D341Med (cell line): ENCODE measurements around the gene KCNQ2.
A peak's percentile ranks its signal among the peaks of the same experiment; 100 is the strongest.

Experiments
- DNase-seq: peaks from one replicate; pipeline ENCODE4 v3.0.0; 2012; ENCODE audit warnings: low spot score

KCNQ2 gene

DNA sequence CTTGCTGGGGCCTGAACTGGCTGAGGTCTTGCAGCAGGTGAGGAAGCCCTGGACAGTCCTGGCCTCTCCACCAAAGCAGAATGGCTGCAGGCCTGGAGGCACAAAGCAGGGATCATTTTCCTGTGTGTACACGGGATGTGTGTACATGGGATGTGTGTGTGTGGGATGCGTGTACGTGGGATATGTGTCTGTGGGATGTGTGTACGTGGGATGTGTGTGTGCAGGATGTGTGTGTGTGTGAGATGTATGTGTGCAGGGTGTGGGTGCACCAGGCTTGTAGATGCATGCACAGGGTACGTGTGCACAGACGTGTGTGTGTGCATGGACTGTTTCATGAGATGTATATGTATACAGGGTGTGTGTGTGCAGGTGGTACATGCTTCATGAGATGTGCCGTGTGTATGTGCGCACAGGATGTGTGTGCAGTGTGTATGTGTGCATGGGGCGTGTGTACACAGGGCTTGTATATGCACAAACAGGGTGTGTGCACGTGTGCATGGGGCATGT, 103.4 kb downstream of the KCNQ2 start:
- no peak for DNase-seq

DNA sequence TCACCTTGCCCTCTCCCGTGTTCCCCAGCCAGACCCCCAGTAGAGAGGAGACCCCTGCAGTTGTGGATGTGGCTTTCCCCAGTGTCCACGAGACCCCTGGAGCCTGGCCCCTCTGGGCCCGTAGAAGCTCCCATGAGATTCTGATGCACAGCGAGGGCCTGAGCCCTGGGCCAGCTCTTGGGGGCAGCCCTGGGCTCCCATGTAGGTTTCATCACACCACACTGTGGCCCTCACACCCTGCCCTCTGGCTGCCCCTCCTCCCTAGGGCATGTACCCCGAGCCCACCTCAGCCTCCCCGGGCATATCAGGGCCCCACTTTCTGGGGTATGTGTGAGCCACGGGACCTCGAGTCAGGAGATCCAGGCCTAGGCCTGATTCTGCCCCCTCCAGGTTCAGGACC, 104.3 kb downstream of the KCNQ2 start:
- no peak for DNase-seq

DNA sequence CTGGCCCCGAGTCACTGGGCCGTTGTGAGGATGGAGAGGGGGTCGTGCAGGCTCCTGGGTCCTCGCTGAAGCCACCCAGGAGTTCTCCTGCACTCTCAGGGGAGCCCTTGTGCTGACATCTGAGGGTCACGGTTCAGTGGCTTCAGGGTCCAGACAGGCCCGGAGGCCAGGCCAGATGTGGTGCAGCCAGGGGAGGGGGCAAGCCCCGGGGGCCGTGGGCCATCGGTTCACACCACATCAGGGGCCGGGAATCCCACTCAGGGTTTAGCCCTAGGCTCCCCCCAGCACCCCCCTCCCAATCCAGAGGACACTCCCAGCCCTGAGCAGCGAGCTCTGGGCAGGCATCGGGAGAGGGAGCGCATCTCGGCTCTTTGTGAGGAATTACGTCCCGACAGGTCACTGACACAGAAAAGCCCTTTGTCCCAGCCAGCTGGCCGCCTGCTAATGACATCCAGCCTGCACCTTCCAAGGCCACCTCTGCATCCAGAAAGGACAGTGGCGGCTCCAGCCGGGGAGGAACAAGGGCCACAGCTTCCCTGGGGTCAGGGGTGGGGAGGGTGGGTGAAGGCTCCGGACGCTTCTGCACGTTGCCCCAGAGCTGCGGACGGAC, 104.9 kb downstream of the KCNQ2 start:
- DNase-seq: no peak

DNA sequence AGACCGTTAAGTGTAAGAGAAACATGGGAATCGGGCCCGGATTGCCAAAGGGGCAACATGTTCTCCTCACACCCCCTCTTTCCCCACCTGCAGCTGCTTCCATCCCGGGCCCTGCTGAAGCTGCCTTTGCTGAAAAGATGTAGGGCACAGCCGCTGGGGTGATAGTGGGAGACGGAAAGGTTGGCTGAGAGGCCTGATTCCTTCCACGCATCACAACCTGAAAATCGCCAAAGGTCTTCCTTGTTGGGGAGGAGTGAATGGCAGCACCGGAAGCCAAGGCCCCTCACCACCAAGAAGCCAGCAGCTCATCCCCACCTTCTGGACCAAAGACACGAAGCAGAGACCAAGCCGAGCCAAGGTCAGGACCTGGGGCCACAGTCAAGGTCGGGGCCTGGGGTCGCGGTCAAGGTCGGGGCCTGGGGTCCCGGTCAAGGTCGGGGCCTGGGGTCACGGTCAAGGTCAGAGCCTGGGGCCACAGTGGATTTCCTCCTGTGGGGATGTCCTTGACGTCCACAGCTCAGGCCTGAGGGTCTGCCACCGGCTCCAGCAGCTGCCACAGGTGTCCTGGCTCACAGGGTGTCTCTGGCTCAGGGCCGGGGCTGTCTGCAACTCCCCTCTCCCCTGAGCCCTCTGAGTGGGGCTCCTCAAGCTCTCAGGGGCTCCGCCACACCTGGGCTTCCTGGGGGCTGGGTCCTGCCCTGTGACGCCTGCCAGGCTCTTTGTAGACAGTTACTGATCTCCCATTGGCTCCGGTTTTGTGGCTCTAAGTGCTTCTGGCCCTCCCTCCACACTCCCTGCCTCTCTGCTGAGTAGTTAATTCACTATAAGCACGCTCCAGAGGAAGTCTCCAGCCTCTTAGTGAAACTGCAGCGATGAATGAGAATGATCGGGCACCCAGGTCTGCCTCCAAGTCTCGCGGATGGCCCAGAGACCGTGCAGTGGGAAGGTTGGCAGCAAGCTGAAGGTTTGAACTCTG, 105.8 kb downstream of the KCNQ2 start:
- no peak for DNase-seq

DNA sequence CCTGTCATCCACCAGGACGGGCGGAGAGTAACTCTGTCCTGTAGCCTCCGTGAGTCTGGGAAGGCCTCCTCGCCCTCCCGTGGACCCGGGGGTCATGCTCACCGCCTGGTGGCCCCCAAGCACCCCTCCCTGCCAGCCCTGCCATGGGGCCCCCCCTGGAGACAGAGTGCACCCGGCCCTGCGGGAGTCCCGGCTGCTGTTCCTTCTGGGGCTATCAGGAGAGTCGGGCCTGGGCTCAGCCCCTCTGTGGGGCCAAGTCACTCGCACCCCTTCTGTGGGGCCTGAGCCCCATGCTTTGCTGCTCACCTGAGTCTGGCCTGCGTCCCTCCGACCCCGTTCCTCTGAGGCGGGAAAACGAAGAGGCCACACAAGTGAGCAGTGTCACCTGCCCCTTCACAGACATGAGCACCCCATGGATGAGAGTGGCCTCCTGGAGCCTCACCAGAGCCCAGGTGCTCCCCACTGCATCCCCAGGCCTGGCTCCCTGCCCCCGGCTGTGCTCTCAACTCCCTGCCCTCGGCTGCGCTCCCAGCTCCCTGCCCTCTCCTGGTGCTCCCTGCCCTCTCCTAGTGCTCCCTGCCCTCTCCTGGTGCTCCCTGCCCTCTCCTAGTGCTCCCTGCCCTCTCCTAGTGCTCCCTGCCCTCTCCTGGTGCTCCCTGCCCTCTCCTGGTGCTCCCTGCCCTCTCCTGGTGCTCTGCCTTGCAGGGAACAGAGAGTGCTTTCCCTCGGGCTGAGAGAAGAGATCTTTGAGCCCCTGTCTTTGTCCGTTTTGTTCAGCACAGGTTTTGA, 106.7 kb downstream of the KCNQ2 start:
- no peak for DNase-seq

DNA sequence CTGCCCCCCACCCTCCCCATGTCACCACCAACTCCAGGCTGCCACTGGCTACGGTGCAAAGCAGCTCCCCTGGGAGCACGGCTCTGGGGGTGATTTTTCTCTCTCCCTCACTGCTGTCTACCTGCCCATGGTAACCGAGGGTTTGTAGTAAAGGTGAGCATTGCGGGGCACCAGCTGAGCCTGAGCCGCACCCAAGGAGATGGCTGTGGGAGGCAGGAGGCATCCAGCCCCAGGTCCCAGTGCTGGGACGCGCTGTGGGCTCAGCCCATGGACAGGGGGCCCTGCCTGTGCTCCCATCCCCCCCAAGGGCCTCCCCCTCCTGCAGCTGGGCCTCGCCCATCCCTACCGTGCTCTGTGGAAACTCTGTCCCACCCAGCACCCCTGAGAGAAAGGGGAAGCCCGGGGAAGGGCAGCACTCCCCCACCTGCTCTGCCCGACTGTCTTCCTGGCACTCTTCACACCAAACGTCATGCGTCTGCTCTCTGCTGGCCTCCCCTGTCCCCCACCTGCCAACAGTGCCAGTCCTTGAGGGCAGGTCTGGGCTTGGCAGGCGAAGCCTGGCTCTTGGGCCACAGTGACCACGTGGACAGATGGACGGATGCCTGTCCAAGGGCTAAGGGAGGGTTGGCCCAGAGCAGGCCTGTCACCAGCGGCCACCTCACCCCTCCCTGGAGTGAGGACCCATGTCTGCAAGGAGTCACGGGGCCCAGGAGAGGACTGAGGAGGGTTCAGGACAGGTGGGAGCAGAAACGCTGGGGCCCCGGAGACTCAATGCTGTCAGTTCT, 107.5 kb downstream of the KCNQ2 start:
- DNase-seq: no peak

DNA sequence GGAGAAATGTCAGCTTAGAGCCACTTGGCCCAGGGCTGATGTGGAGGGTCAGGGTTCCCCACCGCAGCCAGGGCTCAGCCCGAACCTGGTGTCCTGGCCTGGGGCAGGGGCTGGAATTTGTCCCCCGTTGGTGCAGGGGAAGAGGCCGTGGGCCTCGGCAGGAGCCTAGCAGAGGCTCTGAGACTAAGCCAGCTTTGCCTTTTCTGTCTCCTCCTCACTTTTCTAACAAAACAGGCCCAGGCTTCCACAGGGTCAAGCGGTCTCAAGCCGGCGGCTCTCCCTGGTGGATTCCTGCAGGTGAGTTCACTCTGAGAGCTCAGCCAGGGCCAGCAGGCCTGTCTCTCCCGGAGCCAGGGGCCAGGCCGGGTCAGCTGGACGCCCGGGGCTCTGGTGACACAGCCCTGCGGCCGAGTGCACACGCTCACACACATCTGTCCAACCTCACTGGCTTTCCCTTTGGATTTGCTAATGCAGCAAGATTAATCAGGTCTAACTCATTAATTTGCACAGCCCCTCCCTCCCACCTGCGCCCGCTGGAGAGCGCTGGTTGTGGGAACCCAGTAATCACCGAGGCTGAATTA, 108.4 kb downstream of the KCNQ2 start:
- no peak for DNase-seq

DNA sequence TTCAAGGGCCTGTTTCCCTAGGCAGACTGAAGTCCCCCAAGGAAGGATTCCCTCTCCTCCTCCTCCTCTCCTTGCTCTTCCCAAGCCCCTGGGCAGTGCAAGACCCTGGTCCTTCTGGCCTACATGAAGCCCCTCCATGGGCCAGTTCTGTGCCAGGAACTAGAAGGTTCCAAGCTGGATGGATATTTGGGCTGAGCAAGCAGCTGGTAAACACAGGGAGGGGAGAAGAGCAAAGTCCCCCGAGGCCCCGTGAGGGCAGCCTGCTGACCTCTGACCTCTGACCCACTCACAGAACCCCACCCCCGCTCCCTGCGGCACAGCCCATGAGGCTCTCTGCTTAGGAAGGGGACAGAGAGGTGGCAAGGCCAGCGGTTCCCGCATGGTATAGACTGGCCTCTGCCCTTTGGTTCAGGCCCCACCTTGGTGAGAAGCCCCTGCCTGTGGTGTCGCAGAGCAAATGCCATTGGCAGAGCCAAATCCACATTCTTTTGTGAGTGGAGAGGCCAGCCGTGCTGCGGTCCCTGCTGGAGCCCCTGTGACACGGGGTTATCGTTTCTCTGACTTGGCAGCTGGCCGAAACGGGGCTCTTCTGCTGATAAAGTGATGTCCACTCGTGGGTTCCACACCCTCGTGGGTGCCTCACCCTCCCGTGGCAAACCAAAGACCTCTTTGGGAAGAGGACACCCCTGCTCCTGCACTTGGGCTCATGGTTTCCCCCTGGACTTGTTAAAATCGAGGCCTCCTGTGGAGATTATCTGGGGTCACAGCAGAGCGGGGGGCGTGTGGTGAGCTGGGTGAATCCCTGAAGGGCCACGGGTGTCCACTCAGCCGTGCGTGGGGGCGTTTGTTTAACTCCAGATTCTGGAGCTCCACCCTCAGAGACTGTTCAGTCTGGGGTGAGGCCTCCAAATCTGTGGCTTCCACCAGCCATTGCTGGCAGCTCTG, 109.2 kb downstream of the KCNQ2 start:
- DNase-seq: no peak

DNA sequence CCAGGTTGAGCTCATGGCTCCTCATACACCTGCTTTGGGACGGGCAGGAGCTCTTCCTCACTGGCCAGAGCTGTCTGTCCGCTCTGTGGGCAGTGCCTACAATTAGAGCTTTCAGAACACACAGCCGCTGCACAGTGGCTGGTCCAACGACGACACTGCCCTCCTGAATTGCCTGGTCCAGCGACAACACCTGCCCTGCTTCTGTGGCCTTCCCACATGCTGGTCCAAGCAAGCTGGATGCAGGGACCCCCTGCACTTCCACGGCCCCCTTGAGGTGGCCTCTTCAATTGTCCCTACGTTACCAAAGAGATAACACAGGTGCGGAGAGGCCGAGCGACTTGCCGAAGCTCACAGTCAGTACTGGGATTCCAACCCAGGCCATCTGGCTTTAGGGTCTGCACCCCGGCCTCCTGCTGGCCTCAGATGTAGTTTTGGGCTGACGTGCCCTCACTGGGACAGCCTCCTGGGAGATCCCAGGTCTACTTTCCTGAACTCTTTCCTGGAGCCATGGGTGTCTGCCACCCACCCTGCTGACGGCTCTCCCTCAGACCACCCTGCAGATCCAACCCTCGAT, 109.9 kb downstream of the KCNQ2 start:
- no peak for DNase-seq

DNA sequence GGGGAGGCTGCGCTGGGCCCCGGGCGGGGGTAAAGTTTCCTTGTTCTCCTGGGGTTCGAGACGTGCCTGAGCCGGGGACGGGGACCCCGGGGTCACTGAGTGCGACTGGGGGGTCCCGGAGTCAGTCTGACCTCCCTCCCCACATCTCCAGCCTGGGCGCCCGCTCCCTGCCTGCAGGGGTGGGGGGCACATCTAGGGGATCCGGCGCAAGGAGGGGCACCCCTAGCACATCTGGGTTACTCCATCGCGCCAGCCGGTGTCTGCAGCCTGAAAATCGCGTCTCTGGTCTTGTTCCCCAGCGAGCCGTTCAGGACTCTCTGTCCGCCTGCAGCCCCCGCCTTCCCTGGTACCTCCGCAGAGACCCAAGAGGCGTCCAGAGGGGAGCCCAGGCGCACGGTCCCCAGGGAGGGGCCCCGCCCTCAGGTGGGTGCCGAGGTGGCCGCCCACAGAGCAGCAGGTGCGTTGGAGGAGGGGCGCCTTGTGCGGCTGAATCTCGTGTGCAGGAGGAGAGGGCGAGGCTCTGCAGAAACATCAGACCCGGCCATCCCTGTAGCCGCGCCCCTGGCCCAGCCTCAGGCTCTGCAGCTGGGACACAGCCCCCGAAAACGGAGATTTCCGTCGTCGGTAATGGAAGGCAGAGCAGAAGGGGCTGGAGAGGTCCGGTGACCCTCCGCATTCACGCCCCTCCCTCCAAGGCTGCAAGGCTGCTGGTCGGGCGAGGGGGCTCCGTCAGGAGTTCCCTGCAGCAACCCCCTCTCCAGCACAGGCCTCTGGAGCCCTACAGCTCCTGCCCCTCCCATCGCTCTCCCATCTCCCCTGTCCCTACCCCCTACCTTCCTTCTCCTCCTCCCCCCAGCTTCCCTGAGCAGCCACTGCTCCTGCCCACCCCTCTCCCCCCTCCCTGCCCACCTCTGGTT, 110.7 kb downstream of the KCNQ2 start:
- DNase-seq: no peak

DNA sequence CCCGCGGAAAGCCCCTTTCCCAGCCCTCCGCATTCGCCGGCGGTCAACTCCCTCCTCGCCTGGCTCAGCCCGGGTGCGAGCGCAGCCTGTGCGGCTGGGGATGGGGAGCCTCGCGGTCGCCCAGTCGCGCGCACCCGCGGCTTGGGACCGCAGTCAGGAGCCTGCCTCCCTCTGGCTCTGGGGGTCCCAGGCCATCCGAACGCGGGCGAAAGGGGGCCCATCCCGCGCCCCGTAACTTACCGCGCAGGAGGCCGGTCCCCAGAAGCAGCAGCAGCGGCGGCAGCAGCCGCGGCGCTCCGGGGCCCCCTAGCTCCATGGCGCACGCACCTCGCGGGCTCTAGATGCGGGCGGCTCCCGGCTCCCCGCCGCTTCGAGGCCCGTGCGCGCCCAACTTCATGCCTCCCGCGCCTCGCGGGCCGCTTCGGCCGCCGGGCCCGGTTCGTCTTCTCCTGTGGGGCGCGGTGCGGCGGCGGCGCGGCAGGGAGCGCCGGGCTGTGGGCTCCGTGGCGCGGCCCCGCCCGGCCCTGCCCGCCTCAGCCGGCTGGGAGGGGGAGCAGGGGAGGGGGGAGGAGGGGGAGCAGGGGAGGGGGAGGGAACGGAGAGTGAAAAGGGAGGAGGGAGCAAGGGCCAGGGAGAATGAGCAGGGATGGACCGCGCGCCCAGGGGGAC, 111.5 kb downstream of the KCNQ2 start, which contains the start of gene CHRNA4:
Gene CHRNA4, minus strand, starts transcription at position 500 of the 669 bp plus-strand sequence. Its CDS starts 184 bp downstream, at position 316.
- peak; percentile 66 for DNase-seq

DNA sequence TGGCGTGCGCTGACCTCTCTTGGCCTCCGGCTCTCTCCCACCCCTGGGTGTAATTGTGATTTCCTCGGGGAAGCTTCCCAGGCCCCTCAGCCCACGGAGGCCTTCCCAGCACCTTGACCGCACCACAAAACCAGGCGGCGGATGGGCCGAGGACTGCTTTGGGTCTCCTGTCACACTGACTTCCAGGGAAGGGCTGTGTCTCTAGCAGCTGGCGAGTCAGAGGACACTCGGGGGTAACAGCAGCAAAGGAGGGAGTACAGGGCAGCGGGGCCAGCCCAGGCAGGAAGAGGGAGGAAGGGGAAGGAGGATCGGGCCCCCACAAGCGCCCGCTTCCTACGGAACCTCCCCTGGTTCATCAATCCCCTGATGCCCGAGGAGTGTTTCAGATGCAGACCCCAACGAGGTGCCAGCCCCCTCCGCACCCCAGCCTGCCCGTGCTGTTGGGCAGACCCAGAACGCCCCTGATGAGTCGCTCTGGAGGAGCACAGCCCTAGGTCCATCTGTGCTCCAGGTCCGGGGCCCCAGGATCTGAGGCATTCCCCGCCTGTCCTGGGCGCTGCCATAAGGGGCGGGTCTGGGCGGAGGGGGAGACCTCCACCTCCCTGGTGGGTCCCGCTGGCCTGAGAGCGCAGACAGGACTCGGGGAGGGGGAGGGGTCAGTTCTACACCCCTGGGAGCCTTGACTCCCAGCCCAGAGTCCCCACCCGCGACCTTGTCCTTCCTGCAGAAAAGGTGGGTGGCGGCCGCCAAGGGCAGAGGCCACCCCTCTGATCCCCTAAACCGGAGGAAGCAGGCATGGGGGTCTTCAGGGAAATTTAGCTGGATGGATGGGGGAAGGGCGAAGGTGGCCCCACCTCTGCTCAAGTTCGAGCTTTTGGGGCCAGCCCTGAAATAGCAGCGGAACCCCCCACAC, 112.3 kb downstream of the KCNQ2 start:
- no peak for DNase-seq

DNA sequence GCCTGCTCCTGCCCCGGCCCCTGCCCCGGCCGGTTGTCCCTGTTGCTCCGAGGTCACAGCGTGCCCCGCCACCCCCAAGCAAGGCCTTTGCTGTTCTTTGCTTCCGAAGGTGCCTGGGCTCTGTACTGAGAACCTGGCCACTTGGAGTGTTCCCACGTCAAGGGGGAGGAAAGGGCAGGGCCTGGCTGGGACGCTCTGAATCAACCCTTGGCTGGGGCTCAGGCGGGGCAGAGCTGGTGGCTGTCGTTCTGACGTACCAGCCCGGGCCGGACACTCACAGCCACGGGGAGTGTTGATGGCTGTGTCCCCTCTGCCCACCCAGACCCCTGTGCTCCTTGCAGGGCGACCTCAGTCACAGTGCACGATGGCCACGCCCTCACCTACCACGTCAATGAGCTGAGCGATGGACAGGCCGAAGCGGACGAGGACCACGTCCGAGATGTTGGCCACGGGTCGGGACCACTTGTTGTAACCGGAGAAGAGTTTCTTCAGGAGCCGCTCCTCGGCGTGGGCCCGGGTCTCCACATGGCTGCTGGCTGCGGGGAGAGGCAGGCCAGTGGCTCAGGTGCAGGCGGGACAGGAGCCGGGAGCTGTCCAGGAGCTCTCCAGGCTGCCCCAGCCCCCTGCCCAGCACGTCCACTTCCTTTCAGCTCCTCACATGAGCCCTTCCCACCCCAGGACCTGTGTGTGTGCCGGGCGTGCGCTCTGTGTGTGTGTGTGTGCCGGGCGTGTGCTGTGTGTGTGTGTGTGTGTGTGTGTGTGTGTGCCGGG, 113.1 kb downstream of the KCNQ2 start:
- no peak for DNase-seq

DNA sequence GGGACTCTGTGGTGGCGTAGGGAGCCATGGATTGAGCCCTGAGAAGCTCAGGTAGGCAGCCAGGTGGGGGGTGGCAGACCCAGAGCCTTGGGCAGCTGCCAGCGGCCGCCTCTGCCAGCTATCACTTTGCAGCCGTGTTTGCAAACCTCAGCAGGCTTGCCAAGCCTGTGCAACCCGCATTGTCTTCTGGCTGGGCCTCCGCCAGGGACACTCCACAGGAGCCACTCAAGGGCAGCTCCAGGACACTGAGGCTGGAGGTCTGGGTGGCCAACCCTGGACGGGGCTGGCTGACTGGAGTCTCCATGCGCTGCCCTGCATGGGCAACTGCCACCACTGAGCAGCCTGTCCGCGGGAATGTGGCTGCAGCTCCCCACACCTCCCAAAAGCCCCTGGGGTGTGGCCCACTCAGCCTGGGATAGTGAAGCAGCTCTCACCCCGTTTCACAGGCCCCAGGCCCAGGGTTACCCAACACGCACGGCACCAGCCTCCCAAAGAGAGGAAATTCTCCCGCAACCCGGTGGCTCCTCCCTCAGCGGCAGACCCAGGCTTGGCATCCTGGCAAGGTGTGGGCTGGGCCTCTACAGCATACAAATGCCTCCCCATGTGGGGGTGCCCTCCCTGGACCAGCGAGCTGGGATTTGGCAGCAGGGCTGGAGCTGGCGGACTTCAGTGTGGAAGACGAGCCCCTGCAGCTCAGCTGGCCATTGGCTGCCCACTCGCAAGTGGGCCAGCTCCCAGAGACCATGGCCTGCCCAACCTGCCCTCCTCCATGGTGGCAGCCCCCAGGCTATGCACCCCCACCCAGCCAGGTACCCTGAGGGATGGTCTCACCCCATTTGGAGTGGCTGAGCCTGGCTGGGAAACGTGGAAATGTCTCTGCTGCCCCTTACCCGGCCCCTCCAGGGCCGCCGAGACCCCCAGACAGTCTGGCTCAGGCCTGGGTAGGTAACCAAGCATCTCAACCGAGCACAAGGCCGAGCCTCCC, 114.2 kb downstream of the KCNQ2 start:
- no peak for DNase-seq
